ENCODE results near the gene TRIP10. TPM values are rescaled to one million over a fixed set of nuclear protein-coding genes. Genes with fewer than 3 reads are reported as not detected.

TRIP10 gene
- total and polyA plus RNA-seq, 2 of the 13 experiments (the other 11 are each of a cell fraction or from before 2014, with no cell fraction given): 32.5 to 33.2 TPM

DNA sequence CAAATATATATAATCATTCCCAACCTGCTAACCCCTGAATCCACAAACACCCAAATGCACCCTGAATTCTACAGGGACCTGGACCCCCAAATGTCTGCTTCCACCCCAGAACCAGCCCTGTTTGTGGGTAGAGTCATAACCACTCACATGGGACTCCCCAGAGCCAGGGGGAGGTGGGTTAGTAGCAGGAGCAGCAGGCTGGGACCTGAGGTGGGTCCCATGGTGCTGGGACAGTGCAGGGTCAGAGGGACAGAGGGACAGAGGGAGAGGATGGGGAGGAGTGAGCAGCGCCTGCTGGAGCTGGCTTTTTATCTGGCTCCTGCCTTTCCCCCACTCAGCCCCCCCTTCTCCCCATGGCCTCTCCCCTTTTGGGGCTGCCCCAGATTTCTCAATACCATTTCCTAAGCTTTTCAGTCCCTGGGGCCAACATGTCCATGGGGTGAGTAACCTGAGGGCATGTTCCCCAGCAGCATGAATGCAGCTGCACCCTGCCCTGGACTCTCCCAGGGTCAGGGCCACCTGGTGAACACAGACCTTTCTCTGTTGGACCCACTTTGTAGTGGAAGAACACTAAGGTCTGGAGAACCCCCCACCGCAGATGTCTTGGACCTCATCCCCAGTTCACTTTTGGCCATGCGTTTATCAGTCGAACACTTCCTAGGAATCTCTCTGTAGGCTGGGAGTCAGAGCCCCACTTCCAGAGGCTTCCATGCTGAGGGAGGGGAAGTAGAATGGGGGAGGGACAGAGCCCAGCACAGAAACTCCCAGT, 18.9 kb upstream of the TRIP10 start, which contains the start of gene C3 (continued):
- TF ChIP-seq MTF1 (CRISPR knock-in tag; IDR thresholded peaks at IDR 0.05) (0 out of 2 replicates have a peak, but pooled peaks have one; percentile 26), NFRKB (IDR thresholded peaks at IDR 0.05) (no peak), ERF (CRISPR knock-in tag; IDR thresholded peaks at IDR 0.05) (peak; percentile 84), TCF7 (IDR thresholded peaks at IDR 0.05; ENCODE audit: low read depth) (peak; percentile 66), KDM6A (CRISPR knock-in tag; IDR thresholded peaks at IDR 0.05; ENCODE audit: low read depth) (peak; percentile 77), KLF13 (CRISPR knock-in tag; IDR thresholded peaks at IDR 0.05) (no peak), ZNF704 (CRISPR knock-in tag; IDR thresholded peaks at IDR 0.05; ENCODE audit: borderline replicate concordance) (peak; percentile 83; the same call in 1 of the 2 replicates), TCF7L2 (IDR thresholded peaks at IDR 0.05; ENCODE audit: low read depth, low read length) (no peak), REPIN1 (CRISPR knock-in tag; IDR thresholded peaks at IDR 0.05; ENCODE audit: borderline replicate concordance, low read depth) (peak; percentile 88), ZNF749 (CRISPR knock-in tag; IDR thresholded peaks at IDR 0.05; ENCODE audit: borderline replicate concordance) (peak; percentile 61; the same call in 1 of the 2 replicates), ZNF564 (CRISPR knock-in tag; IDR thresholded peaks at IDR 0.05) (no peak), ISL2 (CRISPR knock-in tag; IDR thresholded peaks at IDR 0.05) (peak; percentile 75), SRSF9 (IDR thresholded peaks at IDR 0.05; ENCODE audit: borderline replicate concordance, insufficient read depth, low read depth, low read length, poor library complexity, severe bottlenecking) (no peak), SCMH1 (CRISPR knock-in tag; IDR thresholded peaks at IDR 0.05; ENCODE audit: borderline replicate concordance) (no peak), ZFYVE20 (CRISPR knock-in tag; IDR thresholded peaks at IDR 0.05; ENCODE audit: borderline replicate concordance, low read depth) (no peak), ZNF839 (CRISPR knock-in tag; IDR thresholded peaks at IDR 0.05; ENCODE audit: borderline replicate concordance) (peak; percentile 80; the same call in 1 of the 2 replicates), ZBTB7A (CRISPR knock-in tag; IDR thresholded peaks at IDR 0.05) (peak; percentile 60; the same call in 1 of the 2 replicates), ZNF557 (CRISPR knock-in tag; IDR thresholded peaks at IDR 0.05) (peak; percentile 28; the same call in 1 of the 2 replicates), RBM22 (optimal IDR thresholded peaks at IDR 0.05; ENCODE audit: low read length) (peak; percentile 40), MIER2 (CRISPR knock-in tag; IDR thresholded peaks at IDR 0.05) (peak; percentile 67; the same call in 1 of the 2 replicates), ZFP62 (CRISPR knock-in tag; IDR thresholded peaks at IDR 0.05) (no peak), RNF219 (CRISPR knock-in tag; IDR thresholded peaks at IDR 0.05) (no peak), ZNF607 (CRISPR knock-in tag; IDR thresholded peaks at IDR 0.05; ENCODE audit: borderline replicate concordance) (no peak; the same call in 1 of the 2 replicates), SAFB2 (CRISPR knock-in tag; IDR thresholded peaks at IDR 0.05; ENCODE audit: borderline replicate concordance, low read depth) (no peak)
- TF ChIP-seq, protein P1, sequence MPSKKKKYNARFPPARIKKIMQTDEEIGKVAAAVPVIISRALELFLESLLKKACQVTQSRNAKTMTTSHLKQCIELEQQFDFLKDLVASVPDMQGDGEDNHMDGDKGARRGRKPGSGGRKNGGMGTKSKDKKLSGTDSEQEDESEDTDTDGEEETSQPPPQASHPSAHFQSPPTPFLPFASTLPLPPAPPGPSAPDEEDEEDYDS (CRISPR knock-in tag; IDR thresholded peaks at IDR 0.05): peak; percentile 98
- TF ChIP-seq, protein P2, sequence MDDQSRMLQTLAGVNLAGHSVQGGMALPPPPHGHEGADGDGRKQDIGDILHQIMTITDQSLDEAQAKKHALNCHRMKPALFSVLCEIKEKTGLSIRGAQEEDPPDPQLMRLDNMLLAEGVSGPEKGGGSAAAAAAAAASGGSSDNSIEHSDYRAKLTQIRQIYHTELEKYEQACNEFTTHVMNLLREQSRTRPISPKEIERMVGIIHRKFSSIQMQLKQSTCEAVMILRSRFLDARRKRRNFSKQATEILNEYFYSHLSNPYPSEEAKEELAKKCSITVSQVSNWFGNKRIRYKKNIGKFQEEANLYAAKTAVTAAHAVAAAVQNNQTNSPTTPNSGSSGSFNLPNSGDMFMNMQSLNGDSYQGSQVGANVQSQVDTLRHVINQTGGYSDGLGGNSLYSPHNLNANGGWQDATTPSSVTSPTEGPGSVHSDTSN (CRISPR knock-in tag; IDR thresholded peaks at IDR 0.05; ENCODE audit: borderline replicate concordance): 0 out of 2 replicates have a peak, but pooled peaks have one; percentile 58

All from HepG2 (cell line).